UCSD-AML1 (cell line): ENCODE measurements around the gene ZNF768.
"Not testable (repeated sequence)": the region's sequence is repeated elsewhere in the genome, so short reads cannot be mapped to it uniquely, and the experiment has no call there.

Source experiments
- DNase-seq: peaks from one replicate; lab custom pipeline; 2025; ENCODE audit not compliant: unreplicated experiment; lab: John Stamatoyannopoulos, UW

The ZNF768 gene

DNA sequence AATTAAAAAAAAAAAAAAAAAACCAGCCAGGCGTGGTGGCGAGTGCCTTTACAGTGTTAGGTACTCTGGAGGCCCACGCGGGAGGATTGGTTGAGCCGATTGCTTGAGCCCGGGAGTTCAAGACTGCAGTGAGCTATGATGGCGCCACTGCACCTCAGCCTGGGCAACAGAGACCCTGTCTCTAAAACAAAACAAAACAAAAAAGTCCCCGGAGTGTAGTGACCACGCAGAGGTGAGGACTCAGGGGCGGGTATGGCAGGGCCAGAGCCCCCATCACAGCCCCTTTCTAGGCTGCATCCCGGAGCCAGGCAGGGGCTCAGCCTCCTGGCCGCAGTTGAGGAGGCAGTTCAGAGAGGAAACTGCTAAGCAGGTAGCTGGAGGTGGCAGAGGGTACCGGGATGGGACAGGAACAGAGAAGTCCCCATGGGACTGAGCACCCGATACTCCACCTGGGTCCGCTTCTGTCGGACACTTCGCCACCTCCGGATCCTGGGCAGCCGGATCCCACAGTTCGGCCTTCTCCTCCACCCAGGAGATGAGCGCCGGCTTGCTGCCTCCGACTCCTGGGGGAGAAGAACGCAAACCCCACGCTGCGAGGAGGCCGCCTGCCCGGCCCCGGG lies 7.5 kb upstream of the ZNF768 start:
- no peak for DNase-seq

DNA sequence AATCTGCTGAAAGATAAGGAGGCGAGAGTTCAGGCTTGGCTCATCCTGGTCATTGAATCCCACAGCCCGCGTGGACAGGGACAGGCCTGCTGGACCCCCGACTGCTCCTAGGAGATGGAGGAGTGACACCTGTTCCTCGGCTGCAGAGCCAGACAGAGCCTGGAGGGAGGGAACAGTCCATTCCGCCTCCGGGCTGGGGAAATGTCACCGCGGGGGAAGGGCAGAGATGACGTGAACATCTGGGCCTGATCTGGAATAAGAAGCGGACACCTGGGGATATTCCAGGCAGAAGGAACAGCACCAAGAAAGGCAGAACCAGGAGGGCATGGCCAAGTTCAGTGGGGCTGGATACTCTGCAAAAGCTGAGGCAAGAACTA lies 6.8 kb upstream of the ZNF768 start:
- no peak for DNase-seq

DNA sequence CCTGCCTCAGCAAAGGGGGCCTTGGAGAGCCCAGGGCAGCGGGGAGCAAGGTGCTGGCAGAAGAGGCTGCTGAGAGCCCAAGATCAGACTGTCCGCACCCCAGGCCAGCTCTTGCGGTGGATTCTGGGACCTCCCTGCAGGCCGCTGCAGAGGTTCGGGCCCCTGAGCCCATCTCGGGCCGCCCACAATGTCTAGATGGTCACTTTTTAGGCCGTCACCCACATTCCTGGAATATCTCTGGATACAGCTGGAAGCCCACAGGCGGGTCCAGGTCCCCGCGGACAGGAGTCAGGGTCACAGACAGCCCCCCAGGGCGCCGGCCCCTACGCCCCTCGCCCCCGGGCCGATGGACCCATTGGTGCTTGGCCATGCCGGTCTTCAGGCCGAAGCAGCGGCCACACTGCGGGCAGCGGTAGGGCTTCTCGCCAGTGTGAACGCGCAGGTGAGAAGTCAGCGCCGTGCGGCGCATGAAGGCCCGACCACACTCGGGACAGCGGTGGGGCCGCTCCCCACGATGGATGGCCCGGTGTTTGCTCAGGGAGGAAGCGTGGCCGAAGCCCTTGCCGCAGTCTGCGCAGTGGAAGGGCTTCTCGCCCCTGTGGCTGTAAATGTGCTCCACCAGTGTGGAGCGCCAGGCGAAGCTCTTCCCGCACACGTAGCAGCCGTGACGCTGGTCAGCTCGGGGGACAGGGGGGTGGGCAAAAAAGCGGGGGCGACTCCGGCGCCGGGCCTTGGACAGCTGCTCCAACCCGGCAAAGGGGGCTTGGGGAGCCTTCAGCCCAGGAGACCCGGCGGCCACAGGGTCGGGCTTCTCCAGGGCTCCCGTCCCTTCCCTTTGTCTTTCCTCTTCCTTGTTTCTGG lies 6.1 kb upstream of the ZNF768 start:
- DNase-seq, result no peak

DNA sequence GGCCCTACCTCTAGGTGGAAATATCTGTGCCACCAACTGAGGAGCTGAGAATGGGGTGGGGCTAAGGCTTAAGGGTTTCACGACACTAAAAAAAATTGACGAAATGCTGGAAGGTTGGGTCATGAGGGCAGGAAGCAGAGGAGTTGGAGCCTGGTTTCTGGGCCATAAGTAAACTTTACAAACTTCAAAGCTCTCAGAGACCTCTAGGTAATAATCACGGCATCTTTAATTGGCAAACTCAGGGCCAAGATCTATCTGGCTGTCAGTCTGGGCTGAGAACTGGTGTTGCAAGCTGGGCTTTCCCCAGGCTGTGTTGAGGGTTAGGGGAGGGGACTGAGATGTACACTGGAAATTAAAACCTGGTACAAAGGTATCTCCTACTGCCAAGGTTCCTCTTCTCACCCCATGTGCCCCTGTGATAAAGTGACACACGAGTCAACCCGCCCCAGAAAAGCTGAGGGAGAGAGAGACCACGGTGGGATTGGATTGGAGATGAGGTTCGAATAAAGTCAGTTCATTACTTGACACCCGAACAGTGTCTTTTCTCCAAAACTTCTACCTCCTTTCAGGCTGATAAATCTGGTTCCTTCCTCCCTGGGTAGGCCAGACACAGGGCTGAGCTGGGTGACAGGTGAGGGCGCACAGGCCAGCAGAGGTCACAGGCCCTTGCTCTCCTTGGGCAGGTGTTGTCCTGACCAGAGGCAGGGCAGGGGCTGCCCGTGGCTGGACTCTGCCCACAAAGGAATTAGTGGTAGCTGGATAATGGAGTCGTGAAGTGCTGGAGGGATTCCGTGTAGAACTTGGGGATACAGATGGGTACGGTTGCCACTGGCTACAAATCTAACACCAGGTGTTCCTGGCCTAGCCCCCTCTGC lies 4.0 kb upstream of the ZNF768 start:
- DNase-seq, result no peak

DNA sequence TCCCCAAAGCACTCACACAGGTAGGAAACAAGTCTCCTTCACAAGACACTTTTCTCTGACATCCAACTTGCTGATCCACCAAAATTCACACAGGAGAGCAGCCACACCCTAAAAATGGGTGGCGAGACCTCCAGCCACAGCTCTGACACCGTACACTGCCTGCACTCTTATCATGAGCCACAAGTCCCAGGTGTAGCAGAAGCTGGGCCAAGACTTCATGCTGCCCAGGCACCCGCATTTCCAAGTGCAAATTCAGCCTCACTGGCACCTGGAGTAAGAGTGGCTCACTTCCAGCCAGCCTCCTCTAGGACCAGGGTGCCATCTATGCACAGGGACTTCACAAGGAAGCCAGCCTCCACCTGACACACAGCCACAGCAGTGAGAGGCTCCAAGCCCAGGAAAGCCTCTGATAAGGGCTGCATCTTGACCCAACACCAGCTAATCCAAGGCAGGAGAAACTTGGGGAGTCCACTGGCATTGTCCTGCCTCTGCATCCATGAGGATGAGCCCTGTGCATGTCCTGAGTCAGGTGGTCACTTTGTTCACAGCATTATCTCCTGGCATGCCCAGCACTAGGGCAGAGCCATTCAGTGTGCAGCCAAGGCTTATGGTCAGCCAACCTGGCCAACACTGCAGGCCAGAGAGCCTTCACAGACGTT lies 2.6 kb upstream of the ZNF768 start:
- DNase-seq, result no peak

- DNase-seq, result peak; percentile 59
Measured at GRCh38 chr16:30527635-30528178, 1.3 kb upstream of the ZNF768 start.

GRCh38 chr16:30526823-30527634 lies 663 bp upstream of the ZNF768 start:
- peak; percentile 99 for DNase-seq

DNA sequence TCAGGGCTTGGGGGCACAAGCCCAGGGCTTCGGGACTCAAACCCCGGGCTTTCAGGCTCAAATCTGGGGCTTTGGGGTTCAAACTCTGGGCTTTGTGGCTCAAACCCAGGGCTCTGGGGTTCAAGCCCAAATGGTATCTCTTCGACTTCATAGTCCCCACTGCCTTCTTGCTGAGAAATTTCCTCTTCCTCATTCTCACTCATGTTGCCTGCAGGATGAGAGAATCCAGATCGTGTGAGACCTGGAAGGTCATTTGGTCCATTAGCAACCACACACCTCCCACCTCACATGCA lies 576 bp downstream of the ZNF768 start:
- no peak for DNase-seq

GRCh38 chr16:30524575-30525568 lies 1.5 kb downstream of the ZNF768 start:
- DNase-seq, result no peak

GRCh38 chr16:30523768-30524574 lies 2.4 kb downstream of the ZNF768 start:
- DNase-seq, result no peak

DNA sequence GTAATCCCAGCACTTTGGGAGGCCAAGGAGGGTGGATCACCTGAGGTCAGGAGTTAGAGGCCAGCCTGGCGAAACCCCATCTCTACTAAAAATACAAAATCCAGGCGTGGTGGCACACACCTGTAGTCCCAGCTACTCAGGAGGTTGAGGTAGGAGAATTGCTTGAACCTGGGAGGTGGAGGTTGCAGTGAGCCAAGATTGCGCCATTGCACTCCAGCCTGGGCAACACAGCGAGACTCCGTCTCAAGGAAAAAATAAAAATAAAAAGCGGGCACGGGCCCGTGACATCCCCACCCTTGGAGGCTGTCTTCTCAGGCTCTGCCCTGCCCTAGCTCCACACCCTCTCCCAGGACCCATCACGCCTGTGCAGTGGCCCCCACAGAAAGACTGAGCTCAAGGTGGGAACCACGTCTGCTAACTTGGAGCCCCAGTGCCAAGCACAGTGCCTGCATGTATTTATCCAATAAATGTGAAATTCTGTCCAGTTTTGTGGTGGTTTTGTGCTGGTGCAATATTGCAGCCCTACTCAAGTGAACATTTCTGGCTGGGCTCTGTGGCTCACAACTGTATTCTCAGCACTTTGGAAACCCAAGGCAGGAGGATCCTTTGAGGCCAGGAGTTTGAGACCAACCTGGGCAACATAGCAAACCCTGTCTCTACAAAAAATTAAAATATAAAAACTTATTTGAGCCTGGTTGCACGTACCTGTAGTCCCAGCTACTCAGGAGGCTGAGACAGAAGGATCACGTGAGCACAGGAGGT lies 3.5 kb downstream of the ZNF768 start:
- not testable (repeated sequence) for DNase-seq

DNA sequence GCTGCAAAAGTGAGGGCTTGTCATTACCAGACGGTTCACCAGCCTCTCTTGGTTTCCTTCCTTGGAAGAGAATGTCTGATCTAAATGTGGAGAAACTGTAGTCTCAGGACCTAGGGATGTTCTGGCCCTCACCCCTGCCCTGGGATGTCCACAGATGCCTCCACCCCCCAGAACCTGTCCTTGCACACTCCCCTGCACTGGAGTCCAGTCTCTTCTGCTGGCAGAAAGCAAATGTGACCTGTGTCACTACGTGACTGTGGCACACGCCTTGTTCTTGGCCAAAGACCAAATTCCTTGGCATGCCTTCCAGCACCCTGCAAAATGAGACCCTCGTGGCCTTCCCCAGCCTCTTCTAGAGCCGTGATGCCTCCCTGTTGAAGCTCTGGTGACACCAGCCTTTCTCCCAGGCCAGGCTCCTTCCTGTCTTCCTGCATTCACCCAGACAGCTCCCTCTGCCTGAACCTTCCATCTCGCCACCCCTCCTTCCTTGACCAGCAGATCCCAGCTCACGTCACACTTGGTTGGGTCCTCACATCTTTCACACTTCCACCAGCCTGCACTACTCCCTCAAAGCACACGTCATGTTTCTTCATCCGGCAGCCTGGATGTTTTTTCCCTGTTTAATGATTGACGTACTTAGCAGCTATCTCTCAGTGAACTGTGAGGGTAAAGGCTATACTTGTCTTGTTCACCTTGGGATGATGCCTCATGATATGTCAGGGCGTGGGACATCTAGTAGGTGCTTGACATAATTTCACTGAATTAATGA lies 4.3 kb downstream of the ZNF768 start:
- no peak for DNase-seq

GRCh38 chr16:30521476-30521872 lies 4.9 kb downstream of the ZNF768 start:
- no peak for DNase-seq

DNA sequence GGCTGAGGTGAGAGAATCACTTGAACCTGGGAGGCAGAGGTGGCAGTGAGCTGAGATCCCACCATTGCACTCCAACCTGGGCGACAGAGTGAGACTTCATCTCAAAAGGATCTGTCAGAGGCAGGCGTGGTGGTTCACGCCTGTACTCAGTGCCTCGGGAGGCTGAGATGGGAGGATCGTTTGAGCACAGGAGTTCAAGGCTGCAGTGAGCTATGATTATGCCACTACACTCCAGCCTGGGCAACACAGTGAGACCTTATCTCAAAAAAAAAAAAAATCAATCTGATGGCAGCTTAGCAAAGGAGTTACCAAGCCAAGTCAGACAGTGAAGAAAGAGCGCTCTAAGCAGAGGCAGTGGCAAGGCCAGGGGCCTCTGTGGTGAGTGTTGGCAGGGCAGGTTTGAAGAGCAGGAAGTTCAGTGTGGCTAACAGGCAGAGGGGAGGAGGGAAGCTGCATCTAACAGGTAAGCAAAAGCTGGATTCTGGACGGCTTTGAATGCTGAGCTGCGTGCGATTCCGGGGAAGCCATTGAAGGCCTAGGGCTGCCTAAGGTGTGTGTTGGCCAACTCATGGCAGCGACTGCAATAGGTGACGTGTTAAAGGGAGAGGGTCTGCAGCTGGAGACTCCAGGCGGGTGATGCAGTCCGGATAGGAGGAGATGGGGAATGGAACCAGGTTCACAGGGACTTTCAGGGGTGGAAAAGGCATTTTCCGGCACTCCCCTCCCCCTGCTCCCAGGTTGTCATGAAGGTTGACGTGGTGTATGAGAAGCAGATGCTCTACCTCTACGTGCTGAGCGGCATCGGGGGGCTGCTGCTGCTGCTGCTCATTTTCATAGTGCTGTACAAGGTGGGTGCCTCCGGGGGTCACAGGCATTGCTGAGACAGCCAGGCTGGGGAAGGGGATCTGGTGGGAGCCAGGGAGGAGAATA lies 7.0 kb downstream of the ZNF768 start:
- no peak for DNase-seq

DNA sequence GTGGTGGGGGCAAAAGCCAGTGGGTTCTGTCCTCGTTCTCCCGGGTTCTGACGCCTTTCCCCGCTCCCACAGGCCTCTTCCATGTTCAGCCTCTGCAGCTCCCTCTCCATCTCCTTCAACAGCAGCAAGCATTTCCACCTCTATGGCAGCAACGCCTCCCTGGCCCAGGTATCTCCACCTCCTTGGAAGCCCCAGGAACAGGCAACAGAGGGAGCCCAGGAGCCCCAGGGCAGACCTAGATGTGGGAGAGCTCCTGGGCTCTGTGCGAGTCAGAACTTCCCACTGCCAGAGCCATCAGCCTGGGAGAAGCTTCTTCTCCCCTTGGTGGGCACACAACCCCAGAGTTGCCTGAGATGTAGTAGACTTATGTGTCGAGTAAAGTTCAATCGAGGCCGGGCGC lies 7.8 kb downstream of the ZNF768 start:
- DNase-seq, result no peak

DNA sequence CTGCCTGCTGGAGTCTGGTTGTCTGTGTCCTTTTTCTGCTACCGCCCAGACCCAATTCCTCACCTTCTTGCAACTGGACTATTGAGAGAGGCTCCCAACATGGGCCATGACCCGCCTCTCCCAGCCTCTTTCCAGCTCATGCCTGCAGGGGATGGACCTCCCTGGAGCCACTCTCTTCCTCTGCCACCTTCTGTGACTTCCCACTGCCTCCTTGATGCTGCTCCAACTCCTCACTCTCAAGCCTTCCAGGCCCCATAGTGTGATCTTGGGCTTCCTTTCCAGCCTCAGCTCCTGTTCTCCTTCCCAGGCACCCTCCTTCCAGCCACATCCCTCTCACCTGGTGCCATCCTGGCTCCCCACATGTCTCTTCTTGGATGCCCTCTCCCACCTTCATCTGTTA lies 11.1 kb downstream of the ZNF768 start:
- DNase-seq, result no peak
